IPS-11a (cell line): ENCODE results near the gene IRAK4.

Experiments used
- H3K4me3 ChIP-seq: one replicate; pipeline ENCODE4 v1.5.1; 2013; ENCODE audit warnings: low read depth, low read length, control low read depth

The IRAK4 gene

DNA sequence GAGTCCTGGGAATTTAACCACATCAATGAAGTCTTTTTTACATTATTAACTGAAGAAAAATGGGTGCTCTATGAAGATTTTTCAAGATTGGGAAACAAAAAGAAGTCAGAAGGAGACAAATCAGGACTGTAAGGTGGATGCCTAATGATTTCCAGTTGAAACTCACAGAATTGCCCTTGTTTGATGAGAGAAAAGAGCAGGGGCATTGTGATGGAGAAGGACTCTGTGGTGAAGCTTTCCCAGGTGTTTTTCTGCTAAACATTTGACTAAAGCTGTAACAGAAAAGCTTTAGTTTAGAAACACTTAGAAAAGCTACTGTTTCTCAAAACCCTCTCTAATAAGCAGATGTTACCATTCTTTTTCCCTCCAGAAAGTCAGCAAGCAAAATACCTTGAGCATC, 5.8 kb downstream of the IRAK4 start:
- H3K4me3 ChIP-seq: no peak overlapping the region

- no peak overlapping the region for H3K4me3 ChIP-seq
Measured at GRCh38 chr12:43766291-43766690, 7.5 kb downstream of the IRAK4 start.

- H3K4me3 ChIP-seq: no peak overlapping the region
Measured at GRCh38 chr12:43776498-43776897, 17.7 kb downstream of the IRAK4 start.

GRCh38 chr12:43786899-43787693, 28.3 kb downstream of the IRAK4 start:
- H3K4me3 ChIP-seq: no peak overlapping the region

DNA sequence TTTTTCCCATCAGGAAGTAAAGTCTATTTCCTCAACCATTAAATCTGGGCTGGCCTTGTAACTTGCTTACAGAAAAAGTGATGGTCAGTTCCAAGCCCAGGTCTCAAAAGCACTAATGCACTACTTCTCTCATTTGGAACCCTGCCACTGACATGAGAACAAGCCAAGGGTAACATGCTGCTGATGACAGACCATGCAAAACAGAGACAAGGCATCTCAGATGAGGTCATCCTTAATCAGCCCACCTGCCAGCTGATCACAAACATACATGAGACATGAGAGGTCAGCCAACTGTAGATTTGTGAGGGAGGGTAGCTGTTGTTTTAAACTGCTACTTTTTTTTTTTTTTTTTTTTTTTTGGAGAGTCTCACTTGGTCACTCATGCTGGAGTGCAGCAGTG, 31.2 kb downstream of the IRAK4 start:
- H3K4me3 ChIP-seq: no peak overlapping the region

DNA sequence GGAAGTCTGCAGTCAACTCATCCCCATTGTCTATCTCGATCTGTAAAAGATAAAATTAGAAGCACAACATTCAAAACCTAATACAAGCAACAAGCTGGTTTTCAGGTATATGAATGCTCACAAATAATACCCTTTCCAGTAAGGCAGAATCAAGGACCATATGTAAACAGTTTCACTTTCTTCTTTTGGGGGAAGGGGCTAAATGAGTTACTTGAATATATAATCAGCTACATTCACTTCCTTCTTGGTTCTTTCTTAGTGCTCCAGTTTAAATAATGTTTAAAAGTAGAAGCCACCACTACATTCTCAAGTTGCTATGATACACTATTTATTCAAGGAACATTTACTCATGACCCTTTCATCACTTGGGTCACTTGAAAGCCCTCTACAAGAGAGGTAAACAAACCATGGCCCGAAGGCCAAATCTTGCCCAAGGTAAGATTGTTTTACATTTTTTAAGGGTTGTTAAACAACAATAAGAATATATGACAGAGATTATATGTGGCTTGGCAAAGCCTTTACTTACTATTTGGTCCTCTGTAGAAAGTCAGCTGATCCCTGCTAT, 37.0 kb downstream of the IRAK4 start:
- H3K4me3 ChIP-seq: no peak overlapping the region

DNA sequence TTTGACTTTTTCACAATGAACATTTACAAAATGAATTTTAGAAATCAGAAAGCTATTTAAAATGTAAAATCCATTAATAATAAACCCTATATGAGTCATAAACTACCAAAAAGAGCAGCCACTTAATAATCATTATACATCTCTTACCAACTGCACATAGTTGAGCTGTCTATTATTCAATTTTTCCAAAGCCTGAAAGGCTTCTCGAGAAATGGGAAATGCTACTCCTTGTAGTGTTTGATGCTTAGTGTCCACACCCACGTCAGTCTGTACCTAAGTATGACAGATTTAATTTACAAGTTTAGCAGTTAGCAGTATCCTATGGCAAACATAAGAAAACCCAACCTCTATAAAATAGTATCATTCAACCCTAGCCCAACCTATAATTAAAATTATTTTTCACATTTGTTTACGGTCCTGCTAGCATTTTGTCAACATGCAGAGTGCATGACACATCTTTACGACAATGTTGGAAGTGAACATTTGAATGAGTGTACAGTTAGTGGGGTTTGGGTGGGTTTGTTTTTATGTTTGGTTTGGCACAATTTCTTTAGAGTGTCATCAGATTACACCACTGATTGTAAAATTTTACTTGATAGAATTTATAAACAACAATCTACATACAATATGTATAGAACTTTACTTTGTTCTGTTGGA, 38.9 kb downstream of the IRAK4 start:
- no peak overlapping the region for H3K4me3 ChIP-seq

- H3K4me3 ChIP-seq: peak overlapping the region; percentile 89
Measured at GRCh38 chr12:43805149-43805859, 46.6 kb downstream of the IRAK4 start.

GRCh38 chr12:43805860-43806736, 47.3 kb downstream of the IRAK4 start, which contains the start of gene TWF1:
TSS of gene TWF1 (minus strand) at chr12:43806317. CDS start at chr12:43806245, 72 bp downstream.
- peak within 1 kb of the TSS; percentile 89 for H3K4me3 ChIP-seq

- peak overlapping the region; percentile 89 for H3K4me3 ChIP-seq
Measured at GRCh38 chr12:43806737-43807072, 48.0 kb downstream of the IRAK4 start.

- no peak overlapping the region for H3K4me3 ChIP-seq
Measured at GRCh38 chr12:43807386-43807785, 48.6 kb downstream of the IRAK4 start.

- H3K4me3 ChIP-seq: no peak overlapping the region
Measured at GRCh38 chr12:43812057-43812456, 53.3 kb downstream of the IRAK4 start.

- no peak overlapping the region for H3K4me3 ChIP-seq
Measured at GRCh38 chr12:43812926-43813325, 54.2 kb downstream of the IRAK4 start.

- no peak overlapping the region for H3K4me3 ChIP-seq
Measured at GRCh38 chr12:43815416-43815815, 56.7 kb downstream of the IRAK4 start.

GRCh38 chr12:43816168-43816567, 57.4 kb downstream of the IRAK4 start:
- no peak overlapping the region for H3K4me3 ChIP-seq

GRCh38 chr12:43824207-43824775, 65.5 kb downstream of the IRAK4 start:
- no peak overlapping the region for H3K4me3 ChIP-seq

GRCh38 chr12:43826681-43827080, 67.9 kb downstream of the IRAK4 start:
- no peak overlapping the region for H3K4me3 ChIP-seq

- no peak overlapping the region for H3K4me3 ChIP-seq
Measured at GRCh38 chr12:43827093-43827492, 68.3 kb downstream of the IRAK4 start.

GRCh38 chr12:43832463-43833168, 73.9 kb downstream of the IRAK4 start:
- H3K4me3 ChIP-seq: no peak overlapping the region

GRCh38 chr12:43835264-43835655, 76.5 kb downstream of the IRAK4 start:
- H3K4me3 ChIP-seq: peak overlapping the region; percentile 66
